TTC549 (cell line): Measurements from ENCODE around the gene LGALS3BP.
"Not testable (repeated sequence)": the region's sequence is repeated elsewhere in the genome, so short reads cannot be mapped to it uniquely, and the experiment has no call there.

Experiments
- FAIRE-seq: peaks from 2 replicates; lab custom pipeline; 2012; peaks lifted over from hg19 to GRCh38; lab: Jason Lieb, UNC

Gene LGALS3BP

GRCh38 chr17:78979780-78980623 is at the start of gene LGALS3BP:
Gene LGALS3BP (minus strand): TSS chr17:78979923. CDS start chr17:78977191, 2,732 bp downstream.
- no peak for FAIRE-seq

- no peak for FAIRE-seq
Observed at GRCh38 chr17:79028496-79029326, 49.0 kb upstream of the LGALS3BP start.

- no peak for FAIRE-seq
Observed at GRCh38 chr17:79027925-79028491, 48.3 kb upstream of the LGALS3BP start.

- no peak for FAIRE-seq
Observed at GRCh38 chr17:79027274-79027924, 47.7 kb upstream of the LGALS3BP start.

GRCh38 chr17:79026376-79027273 is 46.9 kb upstream of the LGALS3BP start:
- FAIRE-seq = no peak

GRCh38 chr17:79024901-79025737 is 45.4 kb upstream of the LGALS3BP start:
- FAIRE-seq = no peak

- FAIRE-seq = no peak
Observed at GRCh38 chr17:79023886-79024771, 44.4 kb upstream of the LGALS3BP start, which contains the start of gene C1QTNF1. Gene C1QTNF1 (plus strand): TSS chr17:79024169. CDS start chr17:79043969, 19,800 bp downstream.

- FAIRE-seq = no peak
Observed at GRCh38 chr17:79023180-79023705, 43.5 kb upstream of the LGALS3BP start.

- FAIRE-seq = no peak
Observed at GRCh38 chr17:79022507-79022991, 42.8 kb upstream of the LGALS3BP start.

GRCh38 chr17:79021929-79022328 is 42.2 kb upstream of the LGALS3BP start:
- FAIRE-seq = not testable (repeated sequence)

- FAIRE-seq = no peak
Observed at GRCh38 chr17:79020631-79021301, 41.0 kb upstream of the LGALS3BP start.

GRCh38 chr17:79019632-79020584 is 40.2 kb upstream of the LGALS3BP start:
- peak; percentile 28 for FAIRE-seq

GRCh38 chr17:79019261-79019631 is 39.5 kb upstream of the LGALS3BP start:
- FAIRE-seq = no peak

GRCh38 chr17:79018370-79018695 is 38.6 kb upstream of the LGALS3BP start:
- no peak for FAIRE-seq

GRCh38 chr17:79017546-79018369 is 38.0 kb upstream of the LGALS3BP start:
- no peak for FAIRE-seq

- no peak for FAIRE-seq
Observed at GRCh38 chr17:79014158-79014758, 34.5 kb upstream of the LGALS3BP start.
